ENCODE results near the gene TBC1D2B.

TBC1D2B gene

DNA sequence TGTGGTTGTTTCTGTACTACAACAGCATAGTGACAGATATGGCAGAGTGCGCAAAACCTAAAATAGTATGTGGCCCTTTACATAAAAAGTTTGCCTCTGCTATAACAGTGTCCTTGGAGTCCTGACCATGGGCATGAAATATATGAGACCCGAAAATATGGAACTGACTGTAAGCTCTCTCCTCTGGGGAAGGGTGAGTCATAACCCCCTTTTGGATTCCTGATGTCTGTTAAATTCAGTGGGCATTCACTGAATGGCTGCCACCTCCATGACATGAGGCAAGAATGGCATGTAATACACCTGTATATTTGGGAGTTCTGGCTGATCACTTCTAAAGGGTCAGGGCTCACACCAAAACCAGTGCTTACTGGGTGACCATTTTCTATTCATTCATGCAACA is 6.1 kb downstream of the TBC1D2B start:
- DNase-seq = no peak

DNA sequence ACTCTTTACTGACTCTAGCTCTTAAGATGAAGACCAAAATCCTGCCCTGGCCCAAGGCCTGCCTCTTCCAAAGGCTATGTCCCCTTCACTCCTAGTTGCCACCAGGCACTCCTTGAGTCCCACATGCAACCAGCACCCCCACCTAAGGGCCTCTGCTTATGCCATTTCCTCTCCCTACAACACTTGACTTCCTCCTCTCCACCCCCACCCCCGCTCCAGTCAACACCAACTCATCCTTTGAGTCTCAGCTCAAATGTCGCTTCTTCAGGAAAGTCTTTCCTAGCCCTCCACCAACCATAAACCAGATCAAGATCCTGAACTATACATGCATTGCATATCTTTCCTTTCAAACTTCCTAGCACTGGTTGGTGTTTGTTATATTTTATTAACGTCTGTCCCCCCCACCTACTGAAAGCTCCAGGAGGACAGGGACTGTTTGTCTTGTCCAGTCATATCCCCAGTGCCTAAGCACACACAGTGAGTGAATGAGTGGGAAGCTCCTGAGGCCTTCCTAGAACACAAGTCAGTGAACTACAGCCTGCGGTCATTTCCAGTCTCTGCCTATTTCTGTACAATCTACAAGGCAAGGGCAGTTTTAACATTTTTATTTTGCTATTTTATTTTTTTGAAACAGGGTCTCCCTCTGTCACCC is 7.3 kb downstream of the TBC1D2B start:
- DNase-seq = peak; percentile 35

DNA sequence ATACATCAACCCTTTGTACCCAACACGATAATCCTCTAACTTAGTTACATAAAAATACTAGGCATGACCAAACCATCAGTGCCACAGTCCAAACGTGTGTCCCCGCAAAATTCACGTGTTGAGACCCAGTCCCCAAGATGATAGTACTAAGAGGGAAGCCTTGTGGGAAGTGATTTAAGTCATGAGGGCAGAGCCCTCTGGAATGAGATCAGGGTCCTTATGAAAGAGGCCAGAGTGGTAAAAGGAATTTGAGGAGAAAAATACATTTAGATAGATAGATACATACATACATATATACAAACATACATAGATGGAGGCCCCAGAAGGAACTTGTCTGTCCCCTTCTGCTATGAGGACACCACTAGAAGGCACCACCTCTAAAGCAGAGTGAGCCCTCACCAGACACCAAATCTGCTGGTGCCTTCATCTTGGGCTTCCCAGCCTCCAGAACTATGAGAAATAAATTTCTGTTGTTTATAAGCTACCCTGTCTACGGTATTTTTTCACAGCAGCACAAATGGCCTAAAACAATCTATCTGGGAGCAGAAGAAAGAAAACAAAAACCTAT is 8.0 kb downstream of the TBC1D2B start:
- no peak for DNase-seq

DNA sequence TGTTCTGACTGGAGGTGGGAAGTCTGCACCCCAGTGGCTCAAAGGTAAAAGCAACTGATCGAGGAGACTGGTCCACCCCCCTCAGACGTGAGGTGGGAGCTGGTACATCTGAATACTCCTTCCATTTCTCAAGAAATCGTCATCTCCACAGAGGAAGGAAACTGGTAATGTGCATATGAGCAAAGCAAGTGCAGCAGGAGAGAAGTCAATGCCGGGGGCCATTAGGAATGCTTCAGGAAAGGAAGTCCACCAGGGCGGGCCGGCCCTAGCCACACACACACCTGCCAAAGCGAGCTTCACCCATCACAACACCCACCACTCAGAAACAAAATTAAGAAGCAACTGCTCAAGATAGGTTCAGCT is 8.5 kb downstream of the TBC1D2B start:
- peak; percentile 32 for DNase-seq

DNA sequence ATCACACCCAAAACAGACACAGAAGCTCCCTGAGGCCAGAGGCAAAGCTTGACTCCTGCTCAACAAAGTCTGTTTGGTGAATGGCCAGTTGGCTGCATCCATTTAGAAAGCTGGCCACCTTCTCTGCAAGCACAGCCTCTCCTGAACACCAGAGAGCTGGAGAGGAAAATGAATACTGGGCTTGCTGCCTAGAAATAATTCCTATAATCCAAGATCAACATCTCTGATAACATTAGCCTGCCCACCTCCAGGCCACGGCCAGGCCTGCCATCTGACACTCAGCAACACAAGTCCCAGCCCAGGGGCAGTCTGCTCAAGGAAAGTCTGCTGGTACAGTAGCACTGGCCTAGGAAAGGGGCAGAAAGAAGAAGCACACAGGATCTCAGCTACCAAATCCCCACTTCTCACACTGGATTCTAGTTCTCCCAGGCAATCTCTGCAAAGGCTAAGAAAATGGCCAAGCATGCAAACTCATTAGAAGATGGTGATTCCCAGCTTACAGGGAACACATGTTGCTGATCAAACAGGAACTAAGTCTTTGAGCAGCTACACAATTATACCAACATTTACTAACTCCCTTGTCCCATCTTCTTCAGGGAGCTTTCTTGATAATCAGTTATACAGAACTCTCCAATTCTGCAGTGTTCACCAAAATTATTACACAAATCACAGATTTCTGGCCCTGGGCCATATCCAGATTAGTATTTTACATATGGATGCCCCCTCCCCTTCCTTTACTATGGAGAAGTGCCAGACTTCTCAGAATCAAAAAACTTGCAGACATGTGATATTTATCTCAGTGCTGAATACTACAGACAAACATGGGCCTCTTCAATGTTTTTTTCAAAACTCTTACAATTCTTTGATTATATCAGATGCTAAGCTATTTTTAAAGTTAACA is 9.9 kb downstream of the TBC1D2B start:
- DNase-seq = no peak

DNA sequence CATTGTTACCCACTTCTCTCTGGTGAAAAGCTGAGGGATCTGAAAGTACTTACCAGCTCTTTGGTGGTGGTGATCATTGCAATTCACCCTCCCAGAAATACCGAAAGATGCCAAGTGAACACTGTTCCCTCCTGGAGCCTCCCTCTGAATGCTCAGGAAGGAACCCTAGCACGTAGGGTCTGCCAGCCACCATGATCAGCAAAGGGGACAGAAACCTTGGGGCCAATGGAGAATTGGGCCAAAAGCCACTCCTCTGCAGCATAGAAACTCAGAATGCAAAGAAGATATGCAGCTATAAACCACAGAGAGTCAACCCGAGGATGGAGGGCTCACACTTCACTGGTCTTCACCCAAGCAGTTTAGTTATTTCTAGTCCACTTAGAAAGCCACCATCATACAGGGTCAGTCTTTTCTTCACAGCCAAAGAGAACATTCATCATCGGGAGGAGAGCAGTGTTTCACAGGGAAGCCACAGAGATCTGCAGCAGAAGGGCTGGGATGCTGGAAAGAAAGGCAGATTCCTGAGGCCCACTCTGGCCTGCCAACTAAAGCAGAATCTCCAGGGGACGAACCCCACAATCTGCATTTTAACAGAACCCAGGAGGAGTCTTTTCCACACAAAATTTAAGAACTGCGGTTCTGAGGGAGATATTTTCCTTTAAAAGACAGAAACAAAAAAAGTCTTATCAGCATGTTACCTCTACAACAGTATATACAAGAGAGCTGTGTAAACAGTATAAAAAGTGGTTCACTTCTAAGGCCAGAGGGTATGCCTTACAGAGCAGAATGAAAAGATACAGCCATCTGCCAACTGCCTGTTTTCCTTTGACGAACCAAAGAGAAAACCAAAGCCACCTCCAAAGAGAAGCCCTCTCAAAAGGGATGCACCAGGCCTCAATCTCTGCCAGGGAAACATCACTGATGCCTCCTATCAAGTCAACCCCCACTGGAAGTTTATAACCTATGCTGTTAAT is 11.3 kb downstream of the TBC1D2B start:
- no peak for DNase-seq

DNA sequence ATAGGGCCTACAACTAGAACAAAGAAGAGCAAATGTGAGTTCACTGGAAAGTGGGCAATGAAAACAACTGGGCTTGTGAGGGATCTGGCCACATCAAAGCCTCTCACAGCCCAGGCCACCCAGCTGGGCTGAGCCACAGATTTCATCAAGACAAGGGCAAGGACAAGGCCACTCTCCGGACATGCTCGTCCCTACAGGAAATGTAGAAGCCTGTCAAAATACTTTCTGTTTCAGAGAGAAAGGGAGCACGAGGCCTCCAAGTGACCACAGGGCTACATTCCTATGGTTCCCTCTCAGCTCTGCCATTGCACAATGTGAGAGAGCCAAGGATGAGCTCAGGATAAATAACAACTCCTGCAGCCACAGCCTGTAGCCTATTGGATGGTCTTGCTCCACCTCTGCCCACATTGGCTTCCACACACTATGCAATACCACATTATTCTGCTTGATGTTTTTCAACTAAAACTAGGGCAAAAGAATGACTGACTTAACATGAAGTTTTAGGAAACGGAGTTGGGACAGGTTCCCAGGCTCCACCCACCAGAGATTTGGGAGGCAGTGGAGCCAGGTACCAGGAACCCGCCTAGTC is 12.1 kb downstream of the TBC1D2B start:
- no peak for DNase-seq

DNA sequence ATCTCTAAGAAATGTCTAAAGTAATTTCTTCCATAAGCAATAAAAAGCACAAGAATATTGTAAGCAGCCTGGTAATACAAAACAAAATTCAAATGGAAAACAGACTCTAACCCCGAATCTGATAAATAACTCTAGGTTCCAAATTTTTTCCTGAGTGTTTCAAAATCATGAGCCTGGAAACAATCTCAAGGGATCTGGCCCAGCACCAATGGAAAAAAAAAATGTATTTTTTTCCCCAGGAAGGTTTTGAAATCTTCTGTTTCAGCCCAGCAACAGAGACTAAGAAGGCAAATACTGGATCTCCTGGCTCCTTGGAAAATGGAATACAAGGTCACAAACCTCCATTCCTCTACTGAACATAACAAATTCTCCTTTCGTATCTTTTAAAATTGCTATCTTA is 13.0 kb downstream of the TBC1D2B start:
- no peak for DNase-seq

DNA sequence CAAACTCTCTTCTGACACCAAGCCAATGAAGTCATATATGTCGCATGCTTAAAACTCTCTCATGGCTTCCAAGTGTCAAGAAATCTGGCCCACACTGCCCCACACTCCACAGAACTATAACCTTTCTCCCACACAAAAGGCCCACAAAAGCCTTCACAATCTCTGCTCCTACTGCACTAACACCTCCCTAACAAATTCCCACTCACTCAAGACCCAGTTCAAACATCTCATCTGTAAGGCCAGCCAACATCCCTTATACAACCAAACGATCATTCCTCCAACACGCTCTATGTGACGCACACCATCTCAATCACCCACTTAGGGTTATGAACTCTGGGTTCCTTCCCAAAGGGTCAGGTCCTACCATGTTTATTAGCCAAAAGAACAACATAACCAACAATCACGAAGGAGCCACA is 13.5 kb downstream of the TBC1D2B start:
- DNase-seq = no peak

DNA sequence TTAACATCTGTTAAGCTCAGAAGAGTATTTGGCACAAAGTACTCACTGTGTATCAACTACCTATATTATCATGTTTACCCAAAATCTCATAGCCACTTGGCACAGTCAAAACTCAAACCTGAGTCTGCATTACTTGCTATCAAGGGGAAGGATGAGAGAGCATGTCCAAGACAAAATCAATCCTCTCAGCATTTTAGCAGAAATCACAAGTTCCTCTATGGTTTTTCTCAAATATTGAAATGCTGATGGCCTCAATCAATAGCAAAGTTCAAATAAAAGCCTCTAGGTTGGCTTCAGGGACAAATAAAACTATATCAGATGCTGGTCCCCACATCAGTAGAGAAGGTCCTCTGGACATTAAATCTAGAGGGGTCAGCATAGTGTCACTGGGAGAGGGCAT is 14.3 kb downstream of the TBC1D2B start:
- no peak for DNase-seq

DNA sequence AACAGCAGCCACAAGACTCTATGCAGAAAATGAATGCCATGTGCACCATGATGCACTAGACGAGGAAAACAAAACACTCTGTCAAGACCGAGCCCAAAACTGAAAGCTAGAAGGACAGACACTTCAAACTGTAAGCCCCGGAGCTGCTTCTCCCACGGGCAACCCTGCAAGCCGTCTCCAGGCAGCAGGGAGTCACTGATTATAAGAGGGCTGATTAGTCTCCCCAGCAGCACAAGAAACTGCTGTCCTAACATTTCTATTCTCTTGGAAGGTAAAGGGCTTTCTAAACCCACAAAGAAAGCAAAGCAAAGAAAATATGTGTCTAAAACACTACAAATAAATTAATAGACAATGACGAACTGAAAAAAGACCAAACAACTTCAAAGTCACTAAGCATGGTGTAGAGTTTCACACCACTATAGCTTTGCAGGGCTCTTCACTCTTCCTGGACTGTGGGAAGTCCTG is 15.5 kb downstream of the TBC1D2B start:
- DNase-seq = peak; percentile 59

DNA sequence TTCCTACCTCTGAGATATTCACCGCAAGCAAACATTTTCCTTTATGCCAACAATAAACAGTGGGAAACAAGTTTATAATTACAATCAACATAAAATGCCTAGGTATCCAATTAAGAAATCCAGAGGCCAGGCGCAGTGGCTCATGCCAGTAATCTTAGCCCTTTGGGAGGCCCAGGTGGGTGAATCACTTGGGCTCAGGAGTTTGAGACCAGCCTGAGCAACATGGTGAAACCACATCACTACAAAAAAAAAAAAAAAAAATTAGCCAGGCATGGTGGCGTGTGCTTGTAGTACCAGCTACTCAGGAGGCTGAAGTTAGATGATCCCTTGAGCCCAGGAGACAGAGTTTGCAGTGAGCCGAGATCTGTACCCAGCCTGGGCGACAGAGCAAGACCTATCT is 17.3 kb downstream of the TBC1D2B start:
- DNase-seq = no peak

DNA sequence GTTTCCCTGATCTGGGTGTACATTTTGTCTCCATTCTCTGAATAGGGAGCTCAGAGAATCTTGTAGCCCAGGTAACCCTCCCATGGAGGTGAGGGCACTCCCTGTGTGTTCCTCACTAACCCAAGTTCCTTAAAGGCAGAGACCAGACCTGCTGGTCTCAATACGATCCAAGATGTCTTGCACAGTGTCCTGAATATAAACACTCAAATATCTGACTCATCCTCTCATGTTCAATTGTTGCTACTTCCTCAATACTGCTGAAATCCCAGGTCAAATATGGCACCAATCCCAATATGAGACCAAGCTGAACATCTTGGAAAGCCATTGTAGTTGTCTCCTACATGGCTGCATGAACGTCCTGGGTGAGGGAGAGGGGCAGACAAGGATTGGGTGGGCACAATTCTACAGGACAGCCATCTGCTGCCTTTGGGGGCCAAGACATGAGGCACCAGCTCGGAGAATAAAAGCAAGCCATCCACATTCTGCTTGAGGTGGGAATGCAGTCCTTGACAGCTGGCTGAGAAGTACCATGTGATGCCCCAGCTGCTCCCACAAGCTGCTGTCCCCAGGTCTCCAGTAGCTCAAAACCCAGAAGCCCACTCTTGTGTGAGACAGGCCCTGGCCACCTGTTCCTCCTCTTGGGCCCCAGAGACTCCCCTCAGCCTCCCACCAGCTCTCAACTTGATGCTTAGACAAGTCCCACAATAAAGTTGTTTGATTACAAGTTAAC is 18.2 kb downstream of the TBC1D2B start:
- DNase-seq = no peak

DNA sequence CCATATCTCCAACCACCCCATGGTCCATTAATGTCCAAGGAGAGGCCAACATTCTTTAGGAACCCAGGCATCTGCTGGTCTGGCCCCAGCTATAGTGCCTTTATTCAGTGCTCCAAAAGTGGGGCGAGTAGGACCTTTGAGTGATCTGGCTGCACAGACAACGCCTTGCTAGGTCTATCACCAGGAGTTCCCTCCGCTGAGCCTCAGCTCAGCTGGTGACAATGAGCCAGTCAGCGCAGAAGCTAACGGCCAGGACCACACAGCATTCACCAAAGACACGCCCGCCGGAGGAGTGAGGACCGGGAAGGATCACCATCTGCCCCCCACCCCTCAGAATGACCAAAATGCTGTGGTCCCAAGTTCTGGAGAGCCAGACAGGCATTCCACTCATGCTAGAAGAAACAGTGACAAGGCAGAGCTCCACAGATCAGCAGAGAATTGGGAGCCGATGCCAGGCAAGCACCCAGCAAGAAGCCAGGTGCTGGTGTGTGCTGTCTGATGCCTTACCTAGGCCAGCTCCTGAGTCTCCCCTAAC is 19.0 kb downstream of the TBC1D2B start:
- DNase-seq = no peak

DNA sequence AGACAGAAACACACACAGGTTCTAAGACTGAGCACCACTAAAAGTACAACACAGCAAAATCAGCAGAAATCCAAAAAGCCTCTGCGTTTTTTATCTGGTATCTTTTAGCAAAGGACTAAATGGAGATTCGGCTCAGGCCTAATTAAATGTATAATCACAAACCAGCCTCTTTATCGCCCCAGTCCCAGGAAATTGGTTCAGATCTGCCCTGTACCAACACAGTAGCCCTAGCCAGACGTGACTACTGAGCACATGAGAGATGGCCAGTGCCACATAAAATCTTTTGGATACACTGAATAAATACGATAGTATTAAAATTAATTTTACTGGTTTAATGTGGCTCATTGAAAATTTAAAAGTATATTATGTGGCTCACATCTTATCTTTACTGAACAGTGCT is 19.7 kb downstream of the TBC1D2B start:
- no peak for DNase-seq

DNA sequence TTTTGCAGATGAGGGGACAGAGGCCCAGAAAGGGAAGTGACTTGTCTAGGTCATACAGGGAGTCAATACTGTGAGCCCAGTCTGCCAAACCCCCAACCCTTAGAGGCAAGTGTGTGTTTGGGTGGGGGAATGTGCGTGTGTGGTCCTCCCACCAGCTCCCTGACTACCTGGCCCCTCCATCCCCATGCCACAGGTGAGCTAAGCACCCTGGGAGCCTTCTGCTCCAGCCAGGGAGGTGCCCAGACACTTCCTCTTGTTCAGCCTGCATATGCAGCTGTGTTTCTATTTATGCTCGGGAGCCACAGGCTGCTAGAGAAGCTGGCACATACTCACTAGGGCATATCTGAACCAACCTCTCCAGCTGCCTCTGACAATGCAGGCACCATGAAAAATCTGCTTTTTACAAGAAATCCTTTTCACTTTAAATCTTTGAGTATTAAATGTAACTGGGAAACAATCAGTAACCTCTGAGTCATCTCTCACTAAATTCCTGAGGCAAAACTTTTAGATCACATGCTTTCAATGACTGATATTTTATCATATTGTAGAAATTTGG is 20.7 kb downstream of the TBC1D2B start:
- no peak for DNase-seq

DNA sequence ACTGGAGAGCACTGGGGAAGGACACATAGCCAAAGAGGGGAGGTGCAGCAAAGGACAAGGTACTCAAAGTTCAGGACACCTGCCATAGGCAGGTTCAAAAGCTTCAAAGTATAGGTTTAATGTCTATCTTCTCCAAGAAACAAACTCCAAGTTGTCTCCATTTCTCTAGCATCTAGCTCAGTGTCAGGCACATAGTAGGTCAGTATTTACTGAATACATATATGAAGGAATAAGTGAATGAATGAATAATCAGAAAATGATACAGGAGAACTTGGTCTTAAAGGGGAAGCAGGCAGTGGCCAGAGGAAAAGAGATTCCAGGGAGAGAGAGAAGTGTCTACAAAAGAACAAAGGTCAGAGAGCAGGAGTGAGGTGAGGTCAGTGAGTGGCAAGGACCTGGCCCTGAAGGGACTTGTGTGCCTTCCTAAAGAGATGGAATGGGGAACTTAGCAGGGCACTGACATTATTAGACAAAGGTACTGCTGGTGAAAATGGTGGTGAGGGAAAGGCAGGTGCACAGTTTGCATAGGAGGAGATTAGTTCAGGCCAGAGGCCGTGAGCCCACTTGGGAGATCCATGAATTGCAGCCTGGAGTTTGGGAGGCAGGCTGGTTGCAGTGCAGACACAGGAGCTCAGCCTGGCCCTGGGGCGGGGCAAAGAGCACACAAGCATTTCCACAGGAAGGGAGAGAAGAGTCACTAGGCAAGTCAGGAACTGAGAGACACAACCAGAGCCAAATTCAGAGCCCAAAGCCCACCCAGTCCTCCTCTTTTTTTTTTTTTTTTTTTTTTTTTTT is 21.4 kb downstream of the TBC1D2B start:
- no peak for DNase-seq

DNA sequence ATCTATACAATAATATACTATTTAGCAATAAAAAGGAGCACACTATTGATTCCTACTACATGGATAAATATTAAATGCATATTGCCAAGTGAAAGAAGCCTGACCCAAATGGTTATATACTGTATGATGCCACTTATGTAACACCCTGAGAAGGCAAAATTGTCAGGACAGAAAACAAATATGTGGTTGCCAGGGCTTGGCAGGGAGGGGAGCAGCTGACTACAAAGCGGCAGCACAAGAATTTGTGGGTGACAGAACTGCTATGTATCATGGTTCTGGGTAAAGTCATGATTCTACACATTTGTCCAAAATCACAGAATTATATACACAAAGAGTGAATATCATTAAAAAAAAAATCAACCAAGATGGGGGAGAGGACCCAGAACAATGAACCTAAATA is 22.5 kb downstream of the TBC1D2B start:
- no peak for DNase-seq

DNA sequence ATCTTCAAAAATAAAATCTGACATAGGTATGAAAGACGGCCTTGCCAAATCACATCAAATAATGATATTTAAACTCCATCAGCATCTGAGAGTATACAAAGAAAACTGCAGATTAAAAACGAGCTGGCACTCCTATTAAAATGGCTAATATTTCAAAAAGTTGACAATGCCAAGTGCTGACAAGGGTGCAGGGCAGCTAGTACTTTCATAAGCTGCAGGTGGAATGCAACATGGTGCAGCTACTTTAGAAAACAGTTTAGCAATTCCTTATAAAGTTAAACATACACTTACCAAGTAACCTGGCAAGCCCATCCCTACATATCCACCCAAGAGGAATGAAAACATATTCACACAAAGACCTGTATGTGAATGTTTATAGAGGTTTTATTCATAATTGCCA is 23.0 kb downstream of the TBC1D2B start:
- no peak for DNase-seq

DNA sequence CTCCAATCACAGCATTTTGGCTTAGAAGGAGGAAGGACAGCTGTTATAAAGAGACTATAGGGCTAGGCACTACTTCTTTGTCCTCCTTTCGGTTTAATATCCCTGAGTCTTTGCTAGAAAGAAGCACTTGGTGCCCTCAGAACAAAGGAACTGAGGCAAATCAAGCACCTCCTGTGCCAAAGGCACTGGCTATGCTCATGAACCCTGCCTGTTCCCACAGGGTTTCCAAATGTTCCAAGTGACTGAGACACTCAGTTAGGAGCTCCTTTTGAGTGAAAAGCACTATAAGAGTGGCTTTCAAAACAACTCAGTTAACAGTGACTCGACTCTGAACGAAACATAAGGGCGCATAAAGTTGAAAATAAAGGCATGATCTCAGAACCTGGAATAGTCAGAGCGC is 25.0 kb downstream of the TBC1D2B start:
- no peak for DNase-seq

Measured in activated naive CD4-positive, alpha-beta T cell treated with Interleukin-2 at 50 U/mL for 16 hours (primary cell).